Thyroid gland (tissue), 4 donors: Measurements from ENCODE around the gene TMEM94. TPM values are rescaled to one million over a fixed set of nuclear protein-coding genes. Genes with fewer than 3 reads are reported as not detected.

ENCODE experiments used
- DNase-seq, 2 donors: peaks; one replicate each; pipeline ENCODE4 v3.0.0-alpha.2; 2019
- H3K27ac ChIP-seq, 3 donors: fragments of 200-600 bp; sonication (generic); 1 replicate in 2 of 3; 2 replicates in 1 of 3; pipeline ENCODE4 v1.5.1; 2016 to 2019; ENCODE audit warnings: mild to moderate bottlenecking in 1 of 3, moderate library complexity in 1 of 3
- H3K27me3 ChIP-seq: fragments of 200-600 bp; sonication (generic); one replicate; pipeline ENCODE4 v1.5.1; 2019
- H3K36me3 ChIP-seq, 2 donors: fragments of 200-600 bp; sonication (generic); one replicate each; pipeline ENCODE4 v1.5.1; 2016 to 2019
- H3K4me1 ChIP-seq, 2 donors: fragments of 200-600 bp; sonication (generic); one replicate each; pipeline ENCODE4 v1.5.1; 2017 to 2019
- H3K4me3 ChIP-seq, 3 donors: fragments of 200-600 bp; sonication (generic); replicated peaks in 1 of 3; 1 replicate in 2 of 3; 2 replicates in 1 of 3; pipeline ENCODE4 v1.5.1; 2016; ENCODE audit warnings: mild to moderate bottlenecking in 1 of 3
- H3K9me3 ChIP-seq: fragments of 200-600 bp; sonication (generic); one replicate; pipeline ENCODE4 v1.5.1; 2017
- CTCF ChIP-seq, 6 experiments: fragments of 200-600 bp in 3 of 6; fragments of 450-650 bp in 3 of 6; sonication (generic) in 3 of 6; IDR thresholded peaks; one replicate each; pipeline ENCODE4 v1.5.1; 2016 to 2019; ENCODE audit warnings: antibody characterized with exemption in 6 of 6, mild to moderate bottlenecking in 2 of 6, inconsistent platforms in 1 of 6, moderate library complexity in 1 of 6
- POLR2A ChIP-seq, 2 donors: fragments of 450-650 bp; IDR thresholded peaks; one replicate each; pipeline ENCODE4 v1.6.1; 2017; ENCODE audit warnings: antibody characterized with exemption in 2 of 2, mild to moderate bottlenecking in 2 of 2, moderate library complexity in 1 of 2
- WGBS, 2 donors: methylation state at CpG; one replicate each; pipeline ENCODE4 v1.1.5; 2017; 5-methylcytosine and 5-hydroxymethylcytosine counted together
- intact Hi-C: fragments of 100-400 bp; cut with DNase I; formaldehyde crosslinking; loops from one replicate; pipeline ENCODE4 v1.15.1; 2023
- total RNA-seq, 4 donors: library from RNA; depleted of rRNA; stranded (reverse); fragments of >200 nt; gene quantifications; one replicate each; pipeline ENCODE4 v1.2.3, GENCODE V29; 2016

TMEM94 gene
- total RNA-seq, 4 donors from 2014 or later: 52.1 to 116 (median 92.7) TPM

GRCh38 chr17:75498039-75498725 is 41.7 kb downstream of the TMEM94 start:
- H3K27ac ChIP-seq: no peak overlapping the region
- TF ChIP-seq POLR2A (IDR thresholded peaks at IDR 0.05) (no peak), CTCF (IDR thresholded peaks at IDR 0.05) (no peak)
- DNase-seq: no peak
- H3K4me3 ChIP-seq: no peak overlapping the region
- H3K36me3 ChIP-seq: peaks cover 45 to 58% of the 10 kb centered on the region in 2 donors
- intact Hi-C loops: no loop called here
- no peaks in the 10 kb centered on the region for H3K9me3 ChIP-seq
- H3K4me1 ChIP-seq: no peaks in the 10 kb centered on the region
- H3K27me3 ChIP-seq: no peaks in the 10 kb centered on the region
- 70 to 78% methylated on average over 19 to 21 of the region's 21 CpGs for WGBS, 2 donors

GRCh38 chr17:75498726-75499213 is 42.3 kb downstream of the TMEM94 start:
- 65 to 84% methylated on average over 14 to 16 of the region's 16 CpGs for WGBS, 2 donors
- Histone ChIP-seq H3K36me3 (peaks cover 43 to 57% of the 10 kb centered on the region in 2 donors), H3K4me3 (no peak overlapping the region), H3K27me3 (no peaks in the 10 kb centered on the region), H3K27ac (peak overlapping the region in 1 of 3 donors; percentile 2), H3K4me1 (no peaks in the 10 kb centered on the region), H3K9me3 (no peaks in the 10 kb centered on the region)
- intact Hi-C loops: no loop called here
- no peak for TF ChIP-seq CTCF (IDR thresholded peaks at IDR 0.05)
- no peak for TF ChIP-seq POLR2A (IDR thresholded peaks at IDR 0.05)
- DNase-seq: no peak

- intact Hi-C loops: no loop called here
- Histone ChIP-seq H3K27ac (peak overlapping the region in 2 of 3 donors; percentile 2 to 28), H3K36me3 (peaks cover 36 to 56% of the 10 kb centered on the region in 2 donors)
Observed at GRCh38 chr17:75499313-75500022, 43.0 kb downstream of the TMEM94 start.

GRCh38 chr17:75500419-75501216 is 44.2 kb downstream of the TMEM94 start:
- Histone ChIP-seq H3K27me3 (no peaks in the 10 kb centered on the region), H3K9me3 (no peaks in the 10 kb centered on the region), H3K36me3 (peaks cover 31 to 49% of the 10 kb centered on the region in 2 donors), H3K4me3 (no peak overlapping the region), H3K27ac (no peak overlapping the region), H3K4me1 (no peaks in the 10 kb centered on the region)
- WGBS, 2 donors: 90 to 94% methylated on average over 7 to 15 of the region's 17 CpGs
- intact Hi-C loops: no loop called here
- TF ChIP-seq CTCF (IDR thresholded peaks at IDR 0.05) (no peak), POLR2A (IDR thresholded peaks at IDR 0.05) (no peak)
- DNase-seq: no peak

More at GRCh38 chr17:75499313-75500022, 43.0 kb downstream of the TMEM94 start:
- DNase-seq: no peak
- H3K4me1 ChIP-seq: no peaks in the 10 kb centered on the region
- TF ChIP-seq POLR2A (IDR thresholded peaks at IDR 0.05): no peak
- no peak for TF ChIP-seq CTCF (IDR thresholded peaks at IDR 0.05)
- WGBS, 2 donors: 70 to 100% methylated on average over 1 to 13 of the region's 16 CpGs
- H3K4me3 ChIP-seq: no peak overlapping the region
- no peaks in the 10 kb centered on the region for H3K9me3 ChIP-seq
- H3K27me3 ChIP-seq: no peaks in the 10 kb centered on the region
